Keratinocyte (primary cell): ENCODE results near the gene FAAP20. TPM values are rescaled to one million over a fixed set of nuclear protein-coding genes. Genes with fewer than 3 reads are reported as not detected.

Experiments
- DNase-seq: peaks from one replicate; pipeline ENCODE4 v3.0.0-alpha.2; 2011; ENCODE audit warnings: low read depth, missing footprints, low spot score
- FAIRE-seq: peaks from 2 replicates; lab custom pipeline; 2011; peaks lifted over from hg19 to GRCh38; lab: Jason Lieb, UNC
- H2AFZ ChIP-seq: 2 replicates; pipeline ENCODE4 v1.6.0; 2012; ENCODE audit warnings: low read length, control low read depth, inconsistent platforms; ENCODE audit not compliant: control insufficient read depth
- H3K27ac ChIP-seq: 2 replicates; pipeline ENCODE4 v1.5.1; 2011; ENCODE audit warnings: low read length; ENCODE audit not compliant: control insufficient read depth, insufficient read depth
- H3K27me3 ChIP-seq: 3 replicates; pipeline ENCODE4 v1.6.0; 2011; ENCODE audit warnings: low read length; ENCODE audit not compliant: control insufficient read depth, insufficient read depth; ENCODE audit errors: extremely low read depth
- H3K36me3 ChIP-seq, 2 experiments: 2 replicates in 1 of 2; 3 replicates in 1 of 2; pipeline ENCODE4 v1.5.1; 2011; ENCODE audit warnings: low read length in 2 of 2, mild to moderate bottlenecking in 1 of 2; ENCODE audit not compliant: control insufficient read depth in 2 of 2, insufficient read depth in 2 of 2; ENCODE audit errors: extremely low read depth in 1 of 2
- H3K4me1 ChIP-seq: 3 replicates; pipeline ENCODE4 v1.5.1; 2011; ENCODE audit warnings: low read length; ENCODE audit not compliant: control insufficient read depth, insufficient read depth; ENCODE audit errors: extremely low read depth
- H3K4me2 ChIP-seq: 3 replicates; pipeline ENCODE4 v1.6.0; 2011; ENCODE audit warnings: low read depth, low read length; ENCODE audit not compliant: control insufficient read depth, insufficient read depth; ENCODE audit errors: extremely low read depth
- H3K4me3 ChIP-seq, 3 experiments: fragments of 200-600 bp in 1 of 3; sonication (generic) in 1 of 3; 2 replicates in 2 of 3; 3 replicates in 1 of 3; pipeline ENCODE4 v1.5.1; 2011 to 2016; ENCODE audit warnings: low read length in 3 of 3, mild to moderate bottlenecking in 3 of 3, control low read depth in 2 of 3, inconsistent platforms in 1 of 3, low read depth in 1 of 3, mixed read lengths in 1 of 3, mixed run types in 1 of 3, moderate library complexity in 1 of 3; ENCODE audit not compliant: control insufficient read depth in 2 of 3, insufficient read depth in 2 of 3; ENCODE audit errors: extremely low read depth in 1 of 3
- H3K79me2 ChIP-seq: 2 replicates; pipeline ENCODE4 v1.6.0; 2012; ENCODE audit warnings: low read length; ENCODE audit not compliant: control insufficient read depth, insufficient read depth
- H3K9ac ChIP-seq: 3 replicates; pipeline ENCODE4 v1.6.0; 2011; ENCODE audit warnings: low read length; ENCODE audit not compliant: control insufficient read depth, insufficient read depth; ENCODE audit errors: extremely low read depth
- H3K9me1 ChIP-seq: 3 replicates; pipeline ENCODE4 v1.6.0; 2011; ENCODE audit warnings: low read length; ENCODE audit not compliant: control insufficient read depth, insufficient read depth; ENCODE audit errors: extremely low read depth
- H3K9me3 ChIP-seq: 2 replicates; pipeline ENCODE4 v1.5.1; 2012; ENCODE audit warnings: low read depth, low read length; ENCODE audit not compliant: control insufficient read depth
- H4K20me1 ChIP-seq: 3 replicates; pipeline ENCODE4 v1.6.0; 2011; ENCODE audit warnings: low read length; ENCODE audit not compliant: control insufficient read depth, insufficient read depth; ENCODE audit errors: extremely low read depth
- EZH2 ChIP-seq: IDR thresholded peaks from one replicate; pipeline ENCODE4 v1.6.1; 2012; ENCODE audit warnings: inconsistent platforms, mild to moderate bottlenecking, low read length, moderate library complexity
- dilution Hi-C: fragments of 300-500 bp; cut with MboI; formaldehyde crosslinking; loops from one replicate; pipeline ENCODE4 v1.7.0; 2020; ENCODE audit warnings: low sequenced_read_pairs; ENCODE audit not compliant: extremely low pct_ligation_motif_present
- polyA plus RNA-seq, 5 experiments: library from polyadenylated mRNA; depleted of rRNA in 3 of 5; stranded (reverse) in 3 of 5; stranded (forward) in 1 of 5; unstranded in 1 of 5; fragments of >200 nt; gene quantifications; 1 replicate in 1 of 5; 2 replicates in 3 of 5; 3 replicates in 1 of 5; pipeline versions ENCODE4 v1.2.1 to v1.2.3, GENCODE V29; 2011 to 2012; ENCODE audit warnings: missing spikeins in 2 of 5, low read depth in 1 of 5, low replicate concordance in 1 of 5
- TF ChIP-seq, protein P1 (sequence below), 3 experiments: IDR thresholded peaks in 1 of 3; conservative IDR thresholded peaks in 1 of 3; optimal IDR thresholded peaks in 1 of 3; 2 replicates in 2 of 3; 3 replicates in 1 of 3; pipeline versions ENCODE3 to v1.5.1; 2011; ENCODE audit warnings: low read length in 3 of 3, mild to moderate bottlenecking in 3 of 3, moderate library complexity in 2 of 3, control low read depth in 1 of 3, inconsistent platforms in 1 of 3; ENCODE audit not compliant: insufficient read depth in 2 of 3; ENCODE audit errors: extremely low read depth in 1 of 3

Gene FAAP20
- polyA plus RNA-seq, 1 donor (not counting 4 experiments of a cell fraction or from before 2014, with no cell fraction given): 7.3 TPM

DNA sequence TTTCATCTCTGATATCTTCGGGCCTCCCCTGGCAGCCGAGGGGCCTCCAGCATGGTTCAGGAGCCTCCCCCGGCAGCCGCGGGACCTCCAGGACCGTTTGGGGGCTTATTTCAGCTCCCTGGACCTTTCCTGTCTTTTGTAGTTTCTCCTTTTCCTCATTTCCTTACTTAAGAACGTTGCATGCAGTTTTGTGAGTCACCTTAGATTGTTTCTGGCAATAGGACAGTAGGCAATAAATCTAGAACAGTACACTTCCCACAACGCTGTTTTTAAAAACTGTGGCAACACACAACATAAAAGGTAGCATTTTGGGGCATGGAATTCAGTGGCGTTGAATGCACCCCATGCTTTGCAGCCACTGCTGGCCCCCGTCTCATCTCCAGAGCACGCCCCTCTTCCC lies 24.4 kb downstream of the FAAP20 start:
- no peak overlapping the region for H3K27ac ChIP-seq
- peaks cover 8% of the 10 kb centered on the region for H3K4me1 ChIP-seq
- no peak for FAIRE-seq
- H3K79me2 ChIP-seq: no peaks in the 10 kb centered on the region
- TF ChIP-seq, protein P1, sequence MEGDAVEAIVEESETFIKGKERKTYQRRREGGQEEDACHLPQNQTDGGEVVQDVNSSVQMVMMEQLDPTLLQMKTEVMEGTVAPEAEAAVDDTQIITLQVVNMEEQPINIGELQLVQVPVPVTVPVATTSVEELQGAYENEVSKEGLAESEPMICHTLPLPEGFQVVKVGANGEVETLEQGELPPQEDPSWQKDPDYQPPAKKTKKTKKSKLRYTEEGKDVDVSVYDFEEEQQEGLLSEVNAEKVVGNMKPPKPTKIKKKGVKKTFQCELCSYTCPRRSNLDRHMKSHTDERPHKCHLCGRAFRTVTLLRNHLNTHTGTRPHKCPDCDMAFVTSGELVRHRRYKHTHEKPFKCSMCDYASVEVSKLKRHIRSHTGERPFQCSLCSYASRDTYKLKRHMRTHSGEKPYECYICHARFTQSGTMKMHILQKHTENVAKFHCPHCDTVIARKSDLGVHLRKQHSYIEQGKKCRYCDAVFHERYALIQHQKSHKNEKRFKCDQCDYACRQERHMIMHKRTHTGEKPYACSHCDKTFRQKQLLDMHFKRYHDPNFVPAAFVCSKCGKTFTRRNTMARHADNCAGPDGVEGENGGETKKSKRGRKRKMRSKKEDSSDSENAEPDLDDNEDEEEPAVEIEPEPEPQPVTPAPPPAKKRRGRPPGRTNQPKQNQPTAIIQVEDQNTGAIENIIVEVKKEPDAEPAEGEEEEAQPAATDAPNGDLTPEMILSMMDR (optimal IDR thresholded peaks at IDR 0.05 in 1 of 3, IDR thresholded peaks at IDR 0.05 in 1 of 3, conservative IDR thresholded peaks at IDR 0.05 in 1 of 3; ENCODE audit: extremely low read depth in 1 of 3, insufficient read depth in 2 of 3, low read length in 3 of 3): no peak
- TF ChIP-seq EZH2: no peak
- no peak for DNase-seq
- H3K27me3 ChIP-seq: no peaks in the 10 kb centered on the region
- H3K4me2 ChIP-seq: no peak overlapping the region
- dilution Hi-C loops: no loop called here
- H2AFZ ChIP-seq: no peak overlapping the region
- no peak overlapping the region for H3K4me3 ChIP-seq
- no peaks in the 10 kb centered on the region for H3K9me3 ChIP-seq
- H3K9me1 ChIP-seq: no peaks in the 10 kb centered on the region
- peaks cover 0 to 17% of the 10 kb centered on the region in 2 experiments for H3K36me3 ChIP-seq
- no peak overlapping the region for H3K9ac ChIP-seq
- H4K20me1 ChIP-seq: no peaks in the 10 kb centered on the region

DNA sequence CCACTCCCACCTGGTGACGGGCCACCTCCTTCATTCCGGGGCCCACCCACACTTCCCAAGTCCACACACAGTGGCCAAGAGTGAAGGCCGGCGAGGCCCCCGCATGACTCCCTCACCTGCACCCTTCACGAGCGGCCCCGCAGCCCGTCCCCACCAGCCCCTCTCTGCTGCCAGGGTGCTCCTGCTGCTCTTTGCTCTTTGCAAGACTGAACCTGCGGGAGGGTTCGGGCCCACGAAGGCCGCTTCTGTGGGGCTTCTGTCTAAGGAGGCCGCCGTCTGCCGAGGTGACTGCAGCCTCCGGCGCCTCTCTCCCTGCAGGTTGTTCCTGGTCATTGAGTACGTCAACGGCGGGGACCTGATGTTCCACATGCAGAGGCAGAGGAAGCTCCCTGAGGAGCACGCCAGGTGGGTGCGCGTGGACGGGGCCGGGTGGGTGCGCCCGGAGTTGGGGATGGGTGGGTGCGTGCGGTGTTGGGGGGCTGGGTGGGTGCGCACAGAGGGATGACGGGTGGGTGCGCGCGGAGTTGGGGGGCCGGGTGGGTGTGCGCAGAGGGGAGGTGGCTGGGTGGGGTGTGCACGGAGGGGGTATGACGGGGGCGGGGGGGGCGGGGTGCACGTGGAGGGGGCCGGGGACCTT lies 25.3 kb downstream of the FAAP20 start:
- Histone ChIP-seq H3K9me3 (no peaks in the 10 kb centered on the region), H2AFZ (no peak overlapping the region), H3K9me1 (no peaks in the 10 kb centered on the region), H3K27me3 (no peaks in the 10 kb centered on the region), H3K4me1 (peaks cover 2% of the 10 kb centered on the region), H3K36me3 (peaks cover 0 to 17% of the 10 kb centered on the region in 2 experiments), H3K4me2 (no peak overlapping the region), H3K4me3 (no peak overlapping the region), H3K79me2 (no peaks in the 10 kb centered on the region), H4K20me1 (no peaks in the 10 kb centered on the region), H3K27ac (no peak overlapping the region), H3K9ac (no peak overlapping the region)
- dilution Hi-C loops: no loop called here
- no peak for DNase-seq
- no peak for FAIRE-seq
- TF ChIP-seq, protein P1 (optimal IDR thresholded peaks at IDR 0.05 in 1 of 3, IDR thresholded peaks at IDR 0.05 in 1 of 3, conservative IDR thresholded peaks at IDR 0.05 in 1 of 3; ENCODE audit: extremely low read depth in 1 of 3, insufficient read depth in 2 of 3, low read length in 3 of 3): no peak
- no peak for TF ChIP-seq EZH2
